GM10847 (cell line): Measurements from ENCODE around the gene ZNF423.

Experiments
- POLR2A ChIP-seq: IDR thresholded peaks from 2 replicates; pipeline ENCODE4 v1.6.1; 2011; ENCODE audit not compliant: insufficient read length; ENCODE audit errors: extremely low read depth

The ZNF423 gene

DNA sequence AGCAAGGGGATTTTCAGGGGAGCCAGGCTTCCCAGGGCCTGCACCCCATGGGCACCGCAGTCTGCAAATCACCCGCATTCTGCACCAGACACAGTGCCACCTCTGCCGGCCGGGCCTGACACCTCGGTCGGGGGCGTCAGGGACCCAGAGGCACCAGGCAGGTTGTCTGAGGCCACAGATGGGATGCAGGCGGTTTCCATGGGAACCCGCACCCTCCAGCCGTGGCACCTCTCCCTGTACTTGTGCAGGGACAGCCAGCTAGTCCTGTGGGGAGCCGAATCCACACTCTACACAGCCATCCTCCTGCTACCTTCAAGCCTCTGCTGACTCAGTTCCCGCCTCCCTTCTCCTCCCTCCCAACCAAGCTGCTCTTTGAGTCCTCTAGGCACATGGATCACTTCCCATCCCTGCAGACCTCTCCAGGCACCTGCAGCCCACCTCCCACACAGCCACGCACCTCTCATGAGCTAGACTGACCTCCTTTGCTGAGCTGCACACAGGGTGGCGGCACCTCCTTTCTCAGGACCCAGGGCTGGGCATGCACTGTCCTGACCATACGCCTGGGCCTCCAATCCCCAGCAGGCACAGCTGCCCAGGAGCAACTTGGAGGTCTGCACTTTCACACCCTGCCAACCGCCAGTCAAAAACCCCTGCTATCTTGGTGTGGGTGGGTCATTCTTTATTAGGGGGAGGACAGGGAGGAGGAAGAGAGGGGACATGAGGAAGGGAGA, 362.9 kb downstream of the ZNF423 start:
- no peak for TF ChIP-seq POLR2A

- TF ChIP-seq POLR2A, result no peak
These were observed 363.8 kb downstream of the ZNF423 start for GRCh38 chr16:49491771-49492761.

GRCh38 chr16:49491106-49491670, 364.7 kb downstream of the ZNF423 start:
- TF ChIP-seq POLR2A, result no peak

GRCh38 chr16:49490321-49490705, 365.6 kb downstream of the ZNF423 start:
- no peak for TF ChIP-seq POLR2A

- no peak for TF ChIP-seq POLR2A
These were observed 366.1 kb downstream of the ZNF423 start for GRCh38 chr16:49489686-49490320.

- TF ChIP-seq POLR2A, result no peak
These were observed 367.0 kb downstream of the ZNF423 start for GRCh38 chr16:49488740-49489525.

GRCh38 chr16:49488336-49488735, 367.6 kb downstream of the ZNF423 start:
- TF ChIP-seq POLR2A, result no peak

- no peak for TF ChIP-seq POLR2A
These were observed 368.2 kb downstream of the ZNF423 start for GRCh38 chr16:49487746-49488145.

DNA sequence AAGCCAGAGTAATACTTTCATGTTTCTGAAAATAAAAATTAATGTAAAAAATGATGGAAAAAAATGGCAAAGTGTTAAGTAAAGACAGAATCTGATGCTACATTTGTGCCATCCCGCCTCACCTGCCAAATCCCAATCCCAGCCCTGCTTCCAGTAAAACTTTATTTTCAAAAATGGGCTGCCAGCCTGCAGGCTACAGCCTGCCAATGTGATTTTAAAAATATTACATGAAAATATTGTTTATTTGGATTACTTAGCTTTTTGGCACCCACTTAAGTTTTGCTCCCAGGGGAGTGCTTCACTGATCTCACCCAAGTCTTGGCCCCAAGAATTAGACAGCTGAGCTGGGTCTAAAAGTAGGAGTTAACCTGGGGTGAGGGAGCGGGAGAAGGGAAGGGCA, 369.5 kb downstream of the ZNF423 start:
- no peak for TF ChIP-seq POLR2A

DNA sequence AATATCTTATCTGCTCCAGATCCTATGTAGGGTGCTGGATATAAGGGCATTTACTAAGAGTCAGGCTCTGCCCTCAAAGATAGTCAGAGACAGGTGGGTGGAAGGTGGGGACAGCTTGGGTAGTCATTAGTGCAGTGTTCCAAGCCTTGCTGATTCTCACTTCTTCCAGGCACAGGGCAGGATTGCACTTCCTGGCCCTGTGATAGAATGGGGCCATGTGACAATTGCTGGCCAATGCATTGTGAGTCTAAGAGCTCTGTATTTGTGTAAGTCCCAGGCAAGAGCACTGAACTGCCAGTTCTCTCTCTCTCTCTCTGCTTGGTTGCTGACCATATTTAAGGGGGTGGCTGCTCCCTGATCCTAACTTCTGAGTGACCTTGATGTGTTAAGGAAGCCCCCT, 370.2 kb downstream of the ZNF423 start:
- no peak for TF ChIP-seq POLR2A

DNA sequence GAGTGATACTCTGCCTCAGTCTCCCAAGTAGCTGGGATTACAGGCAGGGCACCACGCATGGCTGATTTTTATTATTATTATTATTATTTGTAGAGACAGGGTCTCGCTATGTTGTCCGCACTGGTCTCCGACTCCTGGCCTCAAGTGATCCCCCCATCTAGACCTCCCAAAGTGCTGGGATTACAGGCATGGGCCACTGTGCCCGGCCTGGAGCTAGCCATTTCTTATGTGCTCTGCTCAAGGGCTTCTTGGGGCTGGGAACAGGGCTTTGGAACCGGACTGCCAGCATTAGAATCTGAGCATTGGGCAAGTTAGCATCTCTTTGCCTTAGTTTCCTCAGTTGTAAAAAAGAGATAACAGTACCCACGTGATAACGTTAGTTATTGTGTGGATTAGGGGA, 371.0 kb downstream of the ZNF423 start:
- TF ChIP-seq POLR2A, result no peak

GRCh38 chr16:49484451-49484849, 371.5 kb downstream of the ZNF423 start:
- no peak for TF ChIP-seq POLR2A

DNA sequence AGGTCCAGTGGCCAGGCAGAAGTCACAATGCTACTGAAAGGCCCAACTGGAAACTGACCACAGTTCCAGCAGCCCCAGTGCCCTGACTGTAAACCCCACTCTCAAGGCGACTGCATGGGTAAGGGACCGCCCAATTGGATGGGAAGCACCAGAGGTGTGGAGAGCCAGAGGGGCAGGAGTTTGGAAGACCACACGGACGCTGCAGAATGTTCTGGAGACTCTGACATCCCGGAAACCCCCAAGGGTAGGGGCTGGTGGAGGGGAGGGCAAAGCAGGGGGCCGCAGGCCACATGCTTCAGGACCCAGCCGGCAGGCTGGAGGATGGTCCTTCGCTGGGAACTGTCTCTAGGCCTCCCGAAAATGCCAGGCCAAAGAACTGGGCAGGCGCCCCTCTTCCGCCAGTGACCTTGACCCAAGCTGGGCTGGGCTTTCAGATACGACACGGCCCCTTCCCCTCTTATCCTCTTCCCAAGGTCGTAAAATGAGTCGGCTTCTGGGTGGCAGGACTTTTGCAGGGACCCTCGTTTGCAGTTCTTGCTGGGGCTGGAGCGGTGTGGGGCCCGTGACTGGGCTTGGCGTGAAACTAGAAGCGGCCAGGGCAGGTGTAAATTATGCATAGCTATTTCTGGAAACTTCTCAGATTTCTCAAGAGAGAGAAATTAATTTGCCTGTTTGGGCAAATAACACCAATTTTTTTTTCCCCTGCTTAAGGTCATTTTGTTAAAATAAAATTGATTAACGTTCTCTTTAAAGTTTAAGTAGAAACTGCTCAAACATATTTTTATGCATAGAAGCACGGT, 372.1 kb downstream of the ZNF423 start:
- no peak for TF ChIP-seq POLR2A

GRCh38 chr16:49483251-49483650, 372.7 kb downstream of the ZNF423 start:
- no peak for TF ChIP-seq POLR2A
